ENCODE measurements around the gene CFAP53.

GRCh38 chr18:50232419-50232818 lies 33.9 kb downstream of the CFAP53 start:
- TF ChIP-seq ARNTL (CRISPR knock-in tag; IDR thresholded peaks at IDR 0.05; ENCODE audit: borderline replicate concordance, low read depth), result no peak
- TF ChIP-seq CSDC2 (CRISPR knock-in tag; IDR thresholded peaks at IDR 0.05), result no peak
- no peak for TF ChIP-seq SNAI2 (CRISPR knock-in tag; IDR thresholded peaks at IDR 0.05)
- TF ChIP-seq ESRRG (CRISPR knock-in tag; IDR thresholded peaks at IDR 0.05), result no peak
- no peak for TF ChIP-seq PATZ1 (CRISPR knock-in tag; IDR thresholded peaks at IDR 0.05; ENCODE audit: borderline replicate concordance)
- TF ChIP-seq ZFP30 (CRISPR knock-in tag; IDR thresholded peaks at IDR 0.05), result no peak

All from SK-N-SH treated with all-trans-retinoic acid at 6 μM for 48 hours (cell line).